ENCODE measurements around the gene ARID3C.

ARID3C gene

GRCh38 chr9:34592895-34593601, 35.8 kb downstream of the ARID3C start:
- ATAC-seq (replicated peaks; ENCODE audit: extremely low read depth, poor library complexity, severe bottlenecking) (no peak), DNase-seq (ENCODE audit: low spot score in 2 of 2) (no peak)
- Mint-ChIP-seq H3K27ac (ENCODE audit: low read depth) (no peak overlapping the region), H3K4me1 (peaks cover 28% of the 10 kb centered on the region), H3K4me3 (peak overlapping the region; percentile 80), H3K27me3 (peaks cover 68% of the 10 kb centered on the region), H3K36me3 (ENCODE audit: insufficient read depth) (peaks cover 4% of the 10 kb centered on the region), H3K9me3 (no peaks in the 10 kb centered on the region)

DNA sequence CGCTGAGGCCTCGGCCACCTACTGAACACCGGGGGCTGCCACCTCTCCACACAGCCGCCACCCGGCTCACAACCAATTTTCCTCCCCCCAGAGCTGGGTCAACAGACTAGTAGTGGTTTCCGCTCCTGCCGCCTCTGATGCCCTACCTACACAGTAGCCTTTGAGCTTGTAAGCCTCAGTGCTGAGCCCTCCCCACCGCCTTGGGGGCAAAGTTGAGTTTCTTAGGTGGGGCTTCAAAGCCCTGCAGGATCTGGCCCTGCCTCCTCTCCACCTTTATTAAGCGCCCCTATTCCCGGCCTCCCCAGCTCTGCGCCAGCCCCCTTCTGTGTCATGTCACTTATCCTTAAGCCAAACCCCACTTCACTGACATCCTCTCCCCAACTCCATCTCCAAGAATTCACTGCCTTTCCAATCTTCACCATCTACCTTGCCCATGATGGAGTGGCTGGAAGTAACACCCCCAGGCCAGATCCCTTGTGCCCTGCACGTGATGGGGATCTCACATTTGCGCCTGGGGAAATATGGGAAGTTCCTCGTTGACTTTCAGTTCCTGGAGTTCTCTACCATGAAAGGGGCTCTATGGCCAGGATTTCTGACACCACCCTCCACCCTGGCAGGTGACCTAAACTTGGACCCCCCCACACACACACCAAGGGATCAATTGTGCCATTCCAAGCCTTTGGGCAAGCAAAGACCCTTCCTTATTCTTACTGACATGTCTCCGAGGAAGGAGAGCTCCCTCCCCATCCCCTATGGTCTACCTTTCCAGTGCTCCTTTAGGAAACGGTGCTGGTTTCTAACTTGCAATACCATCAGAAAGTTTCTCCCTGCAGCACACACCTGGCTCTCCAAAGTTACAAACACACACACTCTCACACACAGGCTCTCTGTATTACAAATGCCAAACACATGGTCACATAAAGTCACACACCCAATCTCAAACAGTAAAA, 36.7 kb downstream of the ARID3C start:
- Mint-ChIP-seq H3K27me3 (peaks cover 68% of the 10 kb centered on the region), H3K27ac (ENCODE audit: low read depth) (no peak overlapping the region), H3K4me3 (peak overlapping the region; percentile 80), H3K9me3 (no peaks in the 10 kb centered on the region), H3K36me3 (ENCODE audit: insufficient read depth) (peaks cover 4% of the 10 kb centered on the region), H3K4me1 (peaks cover 28% of the 10 kb centered on the region)
- ATAC-seq (replicated peaks; ENCODE audit: extremely low read depth, poor library complexity, severe bottlenecking) (no peak), DNase-seq (ENCODE audit: low spot score in 2 of 2) (no peak)

- peak overlapping the region; percentile 80 for H3K4me3 Mint-ChIP-seq
- peak; percentile 56 to 72 for DNase-seq (ENCODE audit: low spot score in 2 of 2)
- H3K9me3 Mint-ChIP-seq = no peaks in the 10 kb centered on the region
- peaks cover 72% of the 10 kb centered on the region for H3K27me3 Mint-ChIP-seq
- H3K36me3 Mint-ChIP-seq (ENCODE audit: insufficient read depth) = peaks cover 4% of the 10 kb centered on the region
- peak; percentile 48 for ATAC-seq (replicated peaks; ENCODE audit: extremely low read depth, poor library complexity, severe bottlenecking)
- H3K27ac Mint-ChIP-seq (ENCODE audit: low read depth) = no peak overlapping the region
- peaks cover 28% of the 10 kb centered on the region for H3K4me1 Mint-ChIP-seq
Observed at GRCh38 chr9:34591248-34591916, 37.5 kb downstream of the ARID3C start.

DNA sequence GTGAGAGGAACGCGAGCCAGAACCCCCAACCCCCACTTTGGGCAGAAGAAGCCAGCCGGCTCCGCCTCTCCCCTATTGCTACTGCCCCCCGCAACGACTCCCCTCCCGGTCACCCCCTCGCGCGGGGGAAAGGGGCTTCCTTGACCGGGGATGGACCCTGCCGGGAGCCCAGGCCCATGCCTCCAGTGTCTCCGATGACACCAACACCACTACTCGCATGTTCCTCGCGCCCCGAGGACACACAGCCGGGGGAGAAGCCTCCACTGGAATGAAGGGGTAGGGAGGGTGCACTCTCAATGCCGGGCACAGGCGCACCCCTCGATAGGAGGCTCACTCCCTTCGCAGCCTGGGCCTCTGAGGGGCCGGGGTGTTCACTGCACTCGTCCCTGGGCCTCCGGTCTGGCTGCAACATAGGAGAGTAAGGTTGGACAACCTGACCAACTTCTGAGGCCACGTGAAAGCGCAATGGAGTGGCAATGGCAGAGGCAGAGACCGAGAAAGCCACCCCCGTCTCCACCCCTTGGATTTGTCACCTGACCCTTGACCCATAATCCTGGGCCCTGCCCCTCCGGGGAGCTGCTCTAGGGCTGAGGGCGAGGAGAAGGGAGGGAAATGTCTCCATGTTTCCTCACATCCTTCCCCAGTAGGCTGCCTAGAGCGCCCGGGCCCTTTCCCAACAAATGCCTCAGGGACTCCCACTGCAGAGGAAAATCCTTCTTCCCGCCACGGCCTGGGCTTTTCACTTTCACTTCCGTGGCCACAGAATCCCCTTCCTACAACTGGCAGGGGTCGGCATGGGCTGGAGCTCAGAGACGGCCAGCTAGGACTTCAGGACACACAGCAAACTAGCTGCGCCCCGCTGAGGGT, 38.3 kb downstream of the ARID3C start:
- DNase-seq (ENCODE audit: low spot score in 2 of 2) = no peak
- peaks cover 72% of the 10 kb centered on the region for H3K27me3 Mint-ChIP-seq

GRCh38 chr9:34589636-34590380, 39.1 kb downstream of the ARID3C start, which contains the start of gene CNTFR:
Gene CNTFR, minus strand, starts transcription at chr9:34589724. Its CDS starts 20,743 bp downstream, at chr9:34568981.
- Mint-ChIP-seq H3K4me3 (peak within 1 kb of the TSS; percentile 80), H3K27me3 (peaks cover 80% of the 10 kb centered on the region), H3K9me3 (no peaks in the 10 kb centered on the region), H3K4me1 (peaks cover 28% of the 10 kb centered on the region), H3K36me3 (ENCODE audit: insufficient read depth) (peaks cover 4% of the 10 kb centered on the region), H3K27ac (ENCODE audit: low read depth) (no peak within 1 kb of the TSS)
- DNase-seq (ENCODE audit: low spot score in 2 of 2) = no peak
- ATAC-seq (replicated peaks; ENCODE audit: extremely low read depth, poor library complexity, severe bottlenecking) = peak; percentile 7

More for the DNA sequence above, 38.3 kb downstream of the ARID3C start:
- Mint-ChIP-seq H3K27ac (ENCODE audit: low read depth) (no peak overlapping the region), H3K9me3 (no peaks in the 10 kb centered on the region), H3K36me3 (ENCODE audit: insufficient read depth) (peaks cover 4% of the 10 kb centered on the region), H3K4me3 (peak overlapping the region; percentile 80), H3K4me1 (peaks cover 28% of the 10 kb centered on the region)
- ATAC-seq (replicated peaks; ENCODE audit: extremely low read depth, poor library complexity, severe bottlenecking) = no peak

GRCh38 chr9:34588671-34589635, 39.9 kb downstream of the ARID3C start:
- ATAC-seq (replicated peaks; ENCODE audit: extremely low read depth, poor library complexity, severe bottlenecking) (no peak), DNase-seq (ENCODE audit: low spot score in 2 of 2) (no peak)
- peaks cover 4% of the 10 kb centered on the region for H3K36me3 Mint-ChIP-seq (ENCODE audit: insufficient read depth)
- H3K27me3 Mint-ChIP-seq = peaks cover 88% of the 10 kb centered on the region
- peaks cover 28% of the 10 kb centered on the region for H3K4me1 Mint-ChIP-seq
- H3K27ac Mint-ChIP-seq (ENCODE audit: low read depth) = no peak overlapping the region
- H3K4me3 Mint-ChIP-seq = peak overlapping the region; percentile 41
- no peaks in the 10 kb centered on the region for H3K9me3 Mint-ChIP-seq

GRCh38 chr9:34587271-34587670, 41.6 kb downstream of the ARID3C start:
- Mint-ChIP-seq H3K4me3 (no peak overlapping the region), H3K27me3 (peaks cover 88% of the 10 kb centered on the region), H3K36me3 (ENCODE audit: insufficient read depth) (peaks cover 2% of the 10 kb centered on the region), H3K4me1 (peaks cover 23% of the 10 kb centered on the region), H3K27ac (ENCODE audit: low read depth) (no peak overlapping the region), H3K9me3 (no peaks in the 10 kb centered on the region)
- DNase-seq (ENCODE audit: low spot score in 2 of 2) = no peak
- no peak for ATAC-seq (replicated peaks; ENCODE audit: extremely low read depth, poor library complexity, severe bottlenecking)

DNA sequence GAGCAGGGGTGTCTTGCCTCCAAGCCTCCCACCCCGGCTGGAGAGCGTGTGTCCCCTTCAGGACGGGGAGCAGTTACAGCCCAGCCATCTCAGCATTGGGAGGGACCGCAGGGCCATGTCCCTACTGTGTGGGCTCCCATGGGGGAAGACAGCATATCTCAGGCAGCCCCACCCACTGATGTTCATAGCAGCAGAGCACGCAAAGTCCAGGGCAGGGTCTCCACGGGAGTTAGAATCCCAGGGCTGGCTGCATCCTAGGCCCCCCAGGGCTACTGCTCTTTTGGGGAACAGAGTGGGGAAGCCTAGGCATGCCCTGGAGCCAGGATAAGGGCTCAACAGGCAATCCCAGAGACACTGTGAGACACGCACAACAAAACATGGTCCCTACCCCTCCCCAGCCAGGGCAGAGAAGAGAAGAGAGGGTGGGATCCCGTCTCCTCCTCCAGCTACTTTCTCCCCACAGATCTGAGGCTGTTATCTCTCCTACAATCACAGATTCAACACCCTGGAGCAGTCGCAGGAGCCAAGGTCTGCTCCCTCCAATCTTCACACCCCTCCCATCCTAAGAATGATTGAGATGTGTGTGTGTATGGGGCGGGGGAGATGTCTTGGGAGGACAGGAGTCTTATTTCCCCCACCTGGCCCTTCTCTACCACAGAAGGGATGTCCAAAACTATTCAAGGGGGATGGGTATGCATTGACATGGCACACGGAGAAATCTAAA, 42.8 kb downstream of the ARID3C start:
- H3K4me3 Mint-ChIP-seq = no peak overlapping the region
- H3K36me3 Mint-ChIP-seq (ENCODE audit: insufficient read depth) = peaks cover 2% of the 10 kb centered on the region
- DNase-seq (ENCODE audit: low spot score in 2 of 2) = no peak
- ATAC-seq (replicated peaks; ENCODE audit: extremely low read depth, poor library complexity, severe bottlenecking) = no peak
- peaks cover 19% of the 10 kb centered on the region for H3K4me1 Mint-ChIP-seq
- H3K9me3 Mint-ChIP-seq = no peaks in the 10 kb centered on the region
- peaks cover 85% of the 10 kb centered on the region for H3K27me3 Mint-ChIP-seq
- no peak overlapping the region for H3K27ac Mint-ChIP-seq (ENCODE audit: low read depth)

- Mint-ChIP-seq H3K4me1 (peaks cover 11% of the 10 kb centered on the region), H3K9me3 (no peaks in the 10 kb centered on the region), H3K27ac (ENCODE audit: low read depth) (no peak overlapping the region), H3K4me3 (no peak overlapping the region), H3K36me3 (ENCODE audit: insufficient read depth) (peaks cover 2% of the 10 kb centered on the region), H3K27me3 (peaks cover 87% of the 10 kb centered on the region)
- ATAC-seq (replicated peaks; ENCODE audit: extremely low read depth, poor library complexity, severe bottlenecking) = no peak
- no peak for DNase-seq (ENCODE audit: low spot score in 2 of 2)
Observed at GRCh38 chr9:34584970-34585369, 43.9 kb downstream of the ARID3C start.

GRCh38 chr9:34582787-34583186, 46.1 kb downstream of the ARID3C start:
- no peaks in the 10 kb centered on the region for H3K4me1 Mint-ChIP-seq
- ATAC-seq (replicated peaks; ENCODE audit: extremely low read depth, poor library complexity, severe bottlenecking) = no peak
- H3K9me3 Mint-ChIP-seq = no peaks in the 10 kb centered on the region
- DNase-seq (ENCODE audit: low spot score in 2 of 2) = no peak
- peaks cover 90% of the 10 kb centered on the region for H3K27me3 Mint-ChIP-seq
- H3K36me3 Mint-ChIP-seq (ENCODE audit: insufficient read depth) = no peaks in the 10 kb centered on the region
- no peak overlapping the region for H3K4me3 Mint-ChIP-seq
- no peak overlapping the region for H3K27ac Mint-ChIP-seq (ENCODE audit: low read depth)

Data from central memory CD8-positive, alpha-beta T cell (primary cell).